Smooth muscle cell (in vitro differentiated cells): ENCODE measurements around the gene RTP1. TPM values are rescaled to one million over a fixed set of nuclear protein-coding genes. Genes with fewer than 3 reads are reported as not detected.

Source experiments
- DNase-seq: peaks from one replicate; lab custom pipeline; 2025; ENCODE audit not compliant: unreplicated experiment; lab: John Stamatoyannopoulos, UW
- H2AFZ ChIP-seq: fragments of 200-600 bp; sonication (generic); 2 replicates; pipeline ENCODE4 v1.6.0; 2016; ENCODE audit warnings: antibody characterized with exemption, low read depth, mild to moderate bottlenecking
- H3F3A ChIP-seq: fragments of 200-600 bp; sonication (generic); 2 replicates; pipeline ENCODE4 v1.6.0; 2017; ENCODE audit warnings: antibody characterized with exemption, low read depth
- H3K27ac ChIP-seq: fragments of 200-600 bp; sonication (generic); 2 replicates; pipeline ENCODE4 v1.5.1; 2016; ENCODE audit warnings: low read depth, mild to moderate bottlenecking
- H3K27me3 ChIP-seq: fragments of 200-600 bp; sonication (generic); 2 replicates; pipeline ENCODE4 v1.6.1; 2016; ENCODE audit warnings: low read depth, mild to moderate bottlenecking
- H3K36me3 ChIP-seq: fragments of 200-600 bp; sonication (generic); 2 replicates; pipeline ENCODE4 v1.5.1; 2016; ENCODE audit warnings: low read depth
- H3K4me1 ChIP-seq: fragments of 200-600 bp; sonication (generic); 2 replicates; pipeline ENCODE4 v1.5.1; 2016; ENCODE audit warnings: low read depth
- H3K4me2 ChIP-seq: fragments of 200-600 bp; sonication (generic); 2 replicates; pipeline ENCODE4 v1.6.0; 2016; ENCODE audit warnings: mild to moderate bottlenecking
- H3K4me3 ChIP-seq: fragments of 200-600 bp; sonication (generic); 2 replicates; pipeline ENCODE4 v1.5.1; 2016; ENCODE audit warnings: mild to moderate bottlenecking
- H3K79me2 ChIP-seq: fragments of 200-600 bp; sonication (generic); 2 replicates; pipeline ENCODE4 v1.6.0; 2016; ENCODE audit warnings: low read depth, mild to moderate bottlenecking
- H3K9ac ChIP-seq: fragments of 200-600 bp; sonication (generic); 2 replicates; pipeline ENCODE4 v1.6.0; 2016; ENCODE audit warnings: low read depth
- H3K9me3 ChIP-seq: fragments of 200-600 bp; sonication (generic); replicated peaks from 2 replicates; pipeline ENCODE4 v1.5.1; 2016; ENCODE audit warnings: low read depth
- H4K20me1 ChIP-seq: fragments of 200-600 bp; sonication (generic); 2 replicates; pipeline ENCODE4 v1.6.0; 2016; ENCODE audit warnings: low read depth
- CTCF ChIP-seq: fragments of 200-600 bp; sonication (generic); IDR thresholded peaks from 2 replicates; pipeline ENCODE4 v1.5.1; 2017; ENCODE audit warnings: borderline replicate concordance, mild to moderate bottlenecking, antibody characterized with exemption; ENCODE audit not compliant: insufficient read depth, poor library complexity, severe bottlenecking
- WGBS: methylation state at CpG from one replicate; pipeline ENCODE4 v1.1.7; 2016; ENCODE audit warnings: low lambda C conversion rate; 5-methylcytosine and 5-hydroxymethylcytosine counted together
- polyA plus RNA-seq: library from polyadenylated mRNA; unstranded; fragments of >200 nt; fragmentation: Nextera tagmentation; extraction: Ambion mirVana; gene quantifications from 2 replicates; pipeline ENCODE4 v1.2.1, GENCODE V29; 2016
- total RNA-seq: library from RNA; depleted of rRNA; stranded (reverse); fragments of >200 nt; gene quantifications from 2 replicates; pipeline ENCODE4 v1.2.3, GENCODE V29; 2014

RTP1 gene
- total and polyA plus RNA-seq, 2 experiments from 2014 or later = not detected

DNA sequence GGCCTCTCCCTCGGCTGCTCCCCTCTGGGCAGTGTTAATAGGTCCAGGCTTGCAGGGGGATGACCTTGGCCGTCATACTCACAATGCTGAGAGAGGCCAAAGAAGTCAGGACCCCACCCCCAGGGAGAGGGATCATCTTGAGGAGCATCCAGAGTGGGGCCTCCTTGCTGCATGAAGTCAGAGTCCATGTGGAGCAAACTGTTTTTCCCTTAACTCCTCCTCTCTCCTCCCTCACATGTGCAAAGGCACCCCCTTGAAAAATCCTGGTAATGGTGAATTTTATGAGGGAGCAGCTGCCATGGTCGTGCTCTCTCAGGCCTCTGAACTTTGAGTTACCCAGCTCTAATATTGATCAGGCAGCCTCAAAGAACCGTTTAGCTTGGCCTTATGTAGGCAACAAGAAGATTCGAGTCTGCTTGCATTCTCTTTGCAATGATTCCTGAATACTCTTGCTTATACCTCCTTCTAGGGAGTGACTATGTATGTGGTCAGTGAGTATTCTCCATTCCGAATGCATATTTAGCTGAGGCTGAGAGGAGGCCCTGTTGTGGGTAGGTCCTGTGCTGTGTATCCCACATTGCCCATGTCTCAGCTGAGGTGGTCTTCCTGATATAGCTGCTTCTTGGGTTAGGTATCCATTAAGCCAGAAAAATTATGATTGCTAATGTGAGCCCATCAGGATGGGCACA is 34.9 kb upstream of the RTP1 start:
- Histone ChIP-seq H3K9ac (no peak overlapping the region), H3F3A (no peaks in the 10 kb centered on the region), H3K36me3 (no peaks in the 10 kb centered on the region), H4K20me1 (no peaks in the 10 kb centered on the region), H3K4me3 (no peak overlapping the region), H3K27me3 (no peaks in the 10 kb centered on the region), H3K27ac (no peak overlapping the region), H3K79me2 (no peaks in the 10 kb centered on the region), H3K4me2 (no peak overlapping the region), H3K9me3 (no peaks in the 10 kb centered on the region), H3K4me1 (peaks cover 6% of the 10 kb centered on the region), H2AFZ (no peak overlapping the region)
- no peak for DNase-seq
- WGBS = 72% methylated on average over 6 of the region's 6 CpGs
- TF ChIP-seq CTCF = no peak

GRCh38 chr3:187165144-187165543 is 32.1 kb upstream of the RTP1 start:
- H3K4me1 ChIP-seq = peaks cover 9% of the 10 kb centered on the region
- H2AFZ ChIP-seq = no peak overlapping the region
- no peaks in the 10 kb centered on the region for H4K20me1 ChIP-seq
- H3K27me3 ChIP-seq = no peaks in the 10 kb centered on the region
- WGBS = 0% methylated on average over 3 of the region's 3 CpGs
- H3K4me3 ChIP-seq = no peak overlapping the region
- DNase-seq = no peak
- H3F3A ChIP-seq = no peaks in the 10 kb centered on the region
- H3K36me3 ChIP-seq = no peaks in the 10 kb centered on the region
- no peak overlapping the region for H3K27ac ChIP-seq
- TF ChIP-seq CTCF = peak; percentile 66
- H3K4me2 ChIP-seq = no peak overlapping the region
- H3K9me3 ChIP-seq = no peaks in the 10 kb centered on the region
- H3K9ac ChIP-seq = no peak overlapping the region
- no peaks in the 10 kb centered on the region for H3K79me2 ChIP-seq

GRCh38 chr3:187166750-187167149 is 30.5 kb upstream of the RTP1 start:
- TF ChIP-seq CTCF = no peak
- 94% methylated on average over 8 of the region's 8 CpGs for WGBS
- peaks cover 9% of the 10 kb centered on the region for H3K4me1 ChIP-seq
- no peaks in the 10 kb centered on the region for H3K27me3 ChIP-seq
- H3K4me3 ChIP-seq = no peak overlapping the region
- no peaks in the 10 kb centered on the region for H3K9me3 ChIP-seq
- no peak for DNase-seq
- no peak overlapping the region for H3K27ac ChIP-seq
- no peak overlapping the region for H3K9ac ChIP-seq
- H3K79me2 ChIP-seq = no peaks in the 10 kb centered on the region
- no peaks in the 10 kb centered on the region for H3K36me3 ChIP-seq
- no peaks in the 10 kb centered on the region for H3F3A ChIP-seq
- H3K4me2 ChIP-seq = no peak overlapping the region
- no peak overlapping the region for H2AFZ ChIP-seq
- no peaks in the 10 kb centered on the region for H4K20me1 ChIP-seq

GRCh38 chr3:187167777-187168176 is 29.5 kb upstream of the RTP1 start:
- Histone ChIP-seq H3K4me2 (no peak overlapping the region), H3K4me1 (peaks cover 9% of the 10 kb centered on the region), H2AFZ (no peak overlapping the region), H3K36me3 (no peaks in the 10 kb centered on the region), H3K27ac (no peak overlapping the region), H3K79me2 (no peaks in the 10 kb centered on the region), H3F3A (no peaks in the 10 kb centered on the region), H4K20me1 (no peaks in the 10 kb centered on the region), H3K27me3 (no peaks in the 10 kb centered on the region), H3K4me3 (no peak overlapping the region), H3K9ac (no peak overlapping the region), H3K9me3 (no peaks in the 10 kb centered on the region)
- DNase-seq = no peak
- no peak for TF ChIP-seq CTCF
- WGBS = 91% methylated on average over 5 of the region's 5 CpGs
